GM18511 (cell line): ENCODE data around the gene OR12D3.
"Not testable (repeated sequence)": the region's sequence is repeated elsewhere in the genome, so short reads cannot be mapped to it uniquely, and the experiment has no call there.

Experiments used
- ATAC-seq: cut with Tn5 transposase; IDR thresholded peaks from one replicate; pipeline ENCODE4 v1.9.1; 2021; ENCODE audit warnings: mild to moderate bottlenecking, moderate library complexity; ENCODE audit not compliant: unreplicated experiment

The OR12D3 gene, protein sequence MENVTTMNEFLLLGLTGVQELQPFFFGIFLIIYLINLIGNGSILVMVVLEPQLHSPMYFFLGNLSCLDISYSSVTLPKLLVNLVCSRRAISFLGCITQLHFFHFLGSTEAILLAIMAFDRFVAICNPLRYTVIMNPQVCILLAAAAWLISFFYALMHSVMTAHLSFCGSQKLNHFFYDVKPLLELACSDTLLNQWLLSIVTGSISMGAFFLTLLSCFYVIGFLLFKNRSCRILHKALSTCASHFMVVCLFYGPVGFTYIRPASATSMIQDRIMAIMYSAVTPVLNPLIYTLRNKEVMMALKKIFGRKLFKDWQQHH

DNA sequence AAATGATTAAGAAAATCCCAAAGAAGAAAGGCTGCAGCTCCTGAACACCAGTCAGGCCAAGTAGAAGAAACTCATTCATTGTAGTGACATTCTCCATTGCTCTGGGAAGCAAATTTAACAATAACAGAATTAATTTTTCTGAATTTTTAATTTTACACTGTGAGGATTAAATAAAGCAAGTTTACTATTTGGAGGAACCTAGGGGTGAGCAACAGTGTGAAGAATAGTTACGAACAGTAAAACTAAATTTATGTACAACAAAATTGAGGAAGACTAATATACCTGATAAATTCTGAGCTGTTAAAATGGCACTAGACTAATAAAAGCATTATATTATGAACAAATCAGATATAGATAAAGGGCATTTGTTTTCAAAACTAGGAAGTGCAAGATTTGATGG, at the start of gene OR12D3:
OR12D3 (minus strand) TSS at position 101 of the 400 bp plus-strand sequence; CDS start at position 97, 4 bp downstream.
- no peak for ATAC-seq

DNA sequence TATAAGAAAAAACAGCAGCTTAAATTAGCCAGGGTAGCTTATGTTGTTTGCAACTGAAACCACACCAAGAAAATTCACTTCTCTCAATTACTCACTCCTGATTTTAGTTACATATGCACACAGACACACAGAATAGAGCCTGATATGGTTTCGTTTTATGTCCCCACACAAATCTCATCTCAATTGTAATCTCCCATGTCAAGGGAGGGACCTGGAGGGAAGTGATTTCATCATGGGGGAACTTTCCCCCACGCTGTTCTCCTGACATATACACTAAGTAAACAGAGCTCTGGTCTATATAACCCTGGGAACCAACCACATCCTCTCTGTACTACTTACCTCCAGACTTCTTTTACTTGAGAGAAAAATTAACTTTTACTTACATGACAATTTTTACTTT, 49.5 kb upstream of the OR12D3 start:
- no peak for ATAC-seq

DNA sequence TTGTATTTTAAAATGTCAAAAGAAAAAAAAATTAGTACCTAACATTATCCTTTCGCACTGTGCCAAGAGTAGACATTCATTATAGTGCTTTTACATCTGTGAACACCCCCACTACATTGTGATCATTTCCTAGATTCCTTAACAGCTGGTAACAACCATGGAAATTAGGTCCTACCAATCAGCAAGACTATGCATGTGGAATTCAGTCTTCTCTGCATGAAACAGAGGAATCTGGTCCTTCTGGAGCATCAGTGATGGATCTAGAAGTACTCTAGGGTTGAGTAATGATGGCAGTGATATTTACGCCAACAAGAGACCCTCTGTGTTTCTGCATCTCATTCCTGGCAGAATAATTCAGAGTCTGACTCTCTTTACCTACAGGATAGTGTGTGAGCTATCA, 49.1 kb upstream of the OR12D3 start:
- no peak for ATAC-seq

DNA sequence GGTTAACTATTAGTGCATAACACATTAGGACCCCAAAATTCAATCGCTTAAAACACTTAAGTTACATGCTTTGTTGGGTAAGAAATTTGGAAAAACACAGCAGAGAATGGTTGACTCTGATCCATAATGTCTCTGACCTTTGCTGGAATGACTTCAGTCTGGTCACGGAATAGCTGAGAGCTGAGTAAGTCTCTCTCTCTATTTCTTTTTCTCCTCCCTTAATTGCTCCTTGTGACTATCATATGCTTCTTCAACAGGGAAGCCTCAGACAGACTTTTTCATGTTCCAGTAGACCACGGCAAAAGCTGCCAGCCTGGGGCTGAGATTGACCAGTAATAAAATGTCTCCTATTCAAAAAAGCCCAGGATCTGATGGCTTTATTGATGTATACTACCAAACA, 44.4 kb upstream of the OR12D3 start:
- no peak for ATAC-seq

DNA sequence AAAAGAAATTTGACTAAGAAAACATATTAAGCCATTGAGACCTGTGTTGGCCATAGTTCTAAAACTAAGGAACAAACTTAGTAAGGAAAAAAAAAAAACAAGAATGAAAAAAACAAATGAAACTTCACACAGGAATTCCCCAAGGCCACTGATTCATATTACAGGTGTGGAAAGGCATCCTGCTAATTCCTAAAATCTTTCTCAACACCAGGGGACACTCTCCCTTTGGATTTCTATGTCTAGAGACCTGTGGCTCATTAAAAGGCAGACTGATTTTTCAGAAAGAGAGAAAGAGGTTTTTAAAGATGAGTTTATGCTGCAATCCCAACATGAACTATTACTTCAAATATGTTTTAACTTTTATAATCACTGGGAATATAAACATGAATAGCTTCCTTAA, 39.5 kb upstream of the OR12D3 start, which contains the start of gene OR12D1:
OR12D1 (plus strand) TSS at position 341 of the 400 bp plus-strand sequence.
- ATAC-seq = no peak

DNA sequence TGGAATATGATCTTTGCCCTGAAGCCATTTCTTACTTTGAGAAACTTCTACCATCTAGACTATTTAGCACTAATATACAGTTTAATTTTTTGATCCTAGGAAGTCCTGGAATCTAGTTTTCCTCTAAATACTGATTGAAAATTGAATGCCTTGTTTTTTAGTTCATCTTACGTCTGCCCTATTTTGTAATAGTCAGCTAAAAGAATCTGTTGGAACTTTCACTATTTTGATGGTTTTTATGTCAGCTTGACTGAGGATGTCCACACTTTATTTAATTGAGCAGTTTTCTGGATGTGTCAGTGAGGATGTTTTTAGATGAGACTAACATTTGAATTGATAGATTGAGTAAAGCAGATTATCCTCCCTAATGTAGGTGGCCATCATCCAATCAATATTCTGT, 28.7 kb upstream of the OR12D3 start:
- ATAC-seq = no peak

DNA sequence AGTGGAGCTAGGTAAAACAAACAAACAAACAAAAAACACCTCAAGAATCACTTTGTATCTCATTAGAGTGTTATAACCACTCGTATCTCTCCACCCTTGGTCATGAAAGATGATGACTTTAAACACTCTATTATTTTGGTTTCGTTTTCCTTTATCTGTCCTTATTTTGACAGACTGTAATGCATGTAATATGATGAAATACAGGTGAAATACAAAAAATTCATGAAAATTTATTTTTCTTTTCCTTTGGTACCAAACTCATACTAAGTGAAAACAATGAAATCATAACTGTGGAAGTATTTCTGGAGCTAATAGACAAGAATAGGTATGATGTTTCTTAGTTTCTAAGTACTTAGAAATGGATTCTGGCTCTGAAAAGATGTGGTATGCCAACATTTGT, 24.4 kb upstream of the OR12D3 start:
- ATAC-seq = no peak

DNA sequence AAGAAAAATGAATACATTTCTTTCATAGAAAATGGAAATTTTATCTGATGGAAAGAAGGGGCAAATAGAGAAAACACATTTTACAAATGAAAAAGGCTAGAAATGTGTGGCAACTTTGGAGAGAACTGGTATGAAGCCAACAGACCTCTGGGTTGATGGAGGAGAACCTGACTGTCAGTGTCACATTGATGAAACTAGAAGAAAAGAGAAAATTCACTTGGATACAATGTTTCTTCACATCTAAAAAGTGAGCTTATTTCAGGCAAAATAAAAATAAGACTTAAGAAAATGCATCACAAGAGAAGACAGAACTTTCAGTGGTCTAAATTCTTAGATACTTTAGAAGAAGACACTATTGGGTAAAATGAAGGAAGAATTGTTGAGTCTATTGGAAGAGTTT, 20.2 kb upstream of the OR12D3 start, which contains the start of gene OR12D2:
OR12D2 (plus strand) TSS at position 301 of the 400 bp plus-strand sequence. CDS start 1,069 bp downstream, outside the sequence.
- ATAC-seq = no peak

DNA sequence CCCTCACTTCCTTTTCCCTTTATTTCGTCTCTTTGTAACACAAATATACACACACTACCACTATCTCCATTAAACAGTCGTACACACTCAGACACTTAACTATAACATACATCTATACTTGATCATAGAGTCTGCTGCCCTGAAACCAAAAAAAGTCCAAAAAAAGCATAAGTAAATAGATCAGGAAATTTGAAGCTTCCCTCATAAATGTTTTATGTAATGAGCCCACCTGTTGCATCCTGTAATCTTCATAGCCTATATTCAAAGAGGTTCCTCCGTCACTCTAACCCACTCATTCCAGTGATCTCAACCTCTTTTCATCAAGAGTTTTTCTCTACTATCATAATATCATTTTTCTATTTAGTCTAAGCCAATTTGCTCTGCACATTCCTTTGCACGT, 13.4 kb upstream of the OR12D3 start:
- no peak for ATAC-seq

DNA sequence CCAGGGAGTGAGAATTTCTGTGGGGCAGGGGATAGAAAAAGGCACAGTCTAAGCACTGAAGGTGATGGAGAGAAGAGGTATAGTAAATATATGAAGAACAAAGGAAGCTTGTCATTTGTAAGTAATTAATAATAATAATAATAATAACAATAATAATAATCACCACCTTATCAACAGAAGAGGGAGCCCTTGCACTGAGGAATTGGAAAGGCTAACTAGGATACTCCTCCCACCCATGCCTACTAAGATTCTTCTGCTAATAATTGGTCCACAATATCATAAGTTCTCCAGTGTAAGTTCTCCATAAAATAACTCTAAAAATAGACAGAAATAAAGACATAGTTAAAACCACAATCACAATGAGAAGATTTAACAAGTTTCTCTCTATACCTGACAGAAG, 912 bp upstream of the OR12D3 start:
- ATAC-seq = no peak

DNA sequence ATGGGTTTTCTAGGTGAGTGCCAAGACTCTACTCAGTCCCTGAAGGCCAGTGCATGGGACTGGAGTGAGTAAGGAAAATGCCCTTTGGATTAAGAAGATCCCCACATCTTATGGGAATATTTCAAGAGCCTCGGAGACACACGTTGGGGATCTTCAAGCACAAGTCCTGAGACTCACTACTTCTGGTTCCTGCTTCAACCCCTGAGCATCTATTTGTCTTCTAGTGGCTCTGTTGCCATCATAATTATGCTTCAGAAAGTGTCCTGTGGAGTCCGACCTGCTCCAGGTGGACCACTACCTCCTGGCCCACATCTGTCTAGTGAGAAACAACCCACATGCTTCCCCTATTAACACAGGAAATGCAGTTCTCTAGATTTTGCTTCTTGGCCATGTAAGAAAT, 6.3 kb downstream of the OR12D3 start, which contains the start of gene OR5V1:
OR5V1 (minus strand) TSS at position 101 of the 400 bp plus-strand sequence. CDS start 12,670 bp downstream, outside the sequence.
- no peak for ATAC-seq

DNA sequence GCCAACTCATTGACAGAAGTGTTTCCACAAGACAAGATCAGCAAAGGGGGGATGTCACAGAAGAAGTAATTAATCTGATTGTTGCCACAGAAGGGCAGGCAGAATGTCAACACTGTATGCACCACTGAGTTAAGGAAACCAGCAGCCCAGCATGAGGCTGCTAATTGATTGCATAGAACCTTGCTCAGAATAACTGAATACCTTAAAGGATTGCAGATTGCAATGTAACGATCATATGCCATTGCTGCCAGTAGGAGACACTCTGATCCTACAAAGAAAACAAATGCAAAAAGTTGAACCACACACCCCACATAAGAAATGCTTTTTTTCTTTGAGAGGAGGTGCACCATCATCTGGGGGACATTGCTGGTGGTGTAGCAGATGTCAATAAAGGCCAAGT, 19.5 kb downstream of the OR12D3 start:
- no peak for ATAC-seq

DNA sequence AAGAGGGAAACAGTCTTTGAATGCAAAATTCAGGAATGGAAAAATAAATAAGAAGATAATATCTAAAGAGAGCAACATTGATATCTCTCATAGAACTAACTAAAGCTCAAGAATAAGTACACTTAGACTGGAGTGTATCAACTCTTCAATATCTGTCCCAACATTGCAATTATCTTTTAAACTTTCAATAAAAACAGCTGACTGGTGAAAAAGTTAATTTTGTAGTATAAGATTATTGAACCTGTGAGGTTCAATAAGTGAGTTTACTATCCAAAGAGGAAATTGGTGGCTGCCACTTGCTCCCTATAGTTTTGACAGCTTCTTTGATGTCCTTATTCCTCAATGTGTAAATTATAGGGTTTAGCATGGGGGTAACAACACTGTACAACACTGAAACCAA, 20.1 kb downstream of the OR12D3 start:
- no peak for ATAC-seq

DNA sequence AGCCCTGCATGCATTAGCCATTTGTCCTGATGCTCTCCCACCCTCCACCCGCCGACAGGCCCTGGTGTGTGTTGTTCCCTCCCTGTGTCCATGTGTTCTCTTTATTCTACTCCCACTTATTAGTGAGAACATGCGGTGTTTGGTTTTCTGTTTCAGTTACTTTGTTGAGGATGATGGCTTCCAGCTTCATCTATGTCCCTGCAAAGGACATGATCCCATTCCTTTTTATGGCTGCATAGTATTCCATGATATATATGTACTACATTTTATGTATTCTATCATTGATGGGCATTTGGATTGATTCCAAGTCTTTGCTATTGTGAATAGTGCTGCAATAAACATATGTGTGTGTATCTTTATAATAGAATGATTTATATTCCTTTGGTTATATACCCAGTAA, 25.7 kb downstream of the OR12D3 start:
- ATAC-seq = not testable (repeated sequence)

DNA sequence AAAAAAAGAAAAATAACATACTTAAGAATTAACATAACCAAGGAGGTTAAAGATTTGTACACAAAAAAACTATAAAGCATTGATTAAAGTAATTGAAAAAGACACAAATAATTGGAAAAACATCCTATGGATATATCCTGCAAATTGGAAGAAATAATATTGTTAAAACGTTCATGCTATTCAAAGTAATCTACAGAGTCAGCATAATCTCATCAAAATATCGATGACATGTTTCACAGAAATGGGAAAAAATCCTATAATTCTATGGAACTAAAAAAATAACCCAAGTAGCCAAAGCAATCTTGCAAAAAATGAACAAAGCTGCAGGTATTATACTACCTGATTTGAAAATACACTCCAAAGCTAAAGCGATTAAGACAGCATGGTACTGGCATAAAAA, 29.7 kb downstream of the OR12D3 start:
- no peak for ATAC-seq

DNA sequence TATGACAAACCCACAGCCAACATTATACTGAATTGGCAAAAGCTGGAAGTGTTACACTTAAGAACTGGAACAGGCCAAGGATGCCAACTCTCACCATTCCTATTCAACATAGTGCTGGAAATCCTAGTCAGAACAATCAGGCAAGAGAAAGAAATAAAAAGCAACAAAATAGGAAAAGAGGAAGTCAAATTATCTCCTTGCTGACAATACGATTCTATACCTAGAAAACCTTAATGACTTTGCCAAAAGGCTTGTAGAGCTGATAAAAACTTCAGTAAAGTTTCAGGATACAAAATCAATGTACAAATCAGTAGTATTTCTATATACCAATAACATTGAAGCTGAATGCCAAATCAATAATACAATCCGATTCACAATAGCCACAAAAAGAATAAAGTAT, 38.8 kb downstream of the OR12D3 start:
- no peak for ATAC-seq

DNA sequence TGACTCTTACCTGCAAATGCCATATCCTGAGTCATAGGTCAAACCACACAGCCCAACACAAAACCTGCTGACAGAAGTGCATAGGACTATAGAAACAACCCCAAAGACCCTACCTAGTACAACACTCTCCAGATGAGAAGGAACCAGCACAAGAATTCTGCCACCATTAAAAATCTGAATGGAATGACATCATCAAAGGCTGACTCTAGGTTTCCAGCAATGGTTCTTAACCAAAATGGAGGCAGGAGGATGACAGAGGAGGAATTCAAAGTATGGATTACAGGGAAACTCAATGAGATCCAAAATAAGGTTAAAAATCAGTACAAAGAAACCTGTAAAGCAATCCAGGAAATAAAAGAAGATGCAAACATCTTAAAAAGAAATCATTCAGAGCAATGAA, 42.4 kb downstream of the OR12D3 start:
- no peak for ATAC-seq

DNA sequence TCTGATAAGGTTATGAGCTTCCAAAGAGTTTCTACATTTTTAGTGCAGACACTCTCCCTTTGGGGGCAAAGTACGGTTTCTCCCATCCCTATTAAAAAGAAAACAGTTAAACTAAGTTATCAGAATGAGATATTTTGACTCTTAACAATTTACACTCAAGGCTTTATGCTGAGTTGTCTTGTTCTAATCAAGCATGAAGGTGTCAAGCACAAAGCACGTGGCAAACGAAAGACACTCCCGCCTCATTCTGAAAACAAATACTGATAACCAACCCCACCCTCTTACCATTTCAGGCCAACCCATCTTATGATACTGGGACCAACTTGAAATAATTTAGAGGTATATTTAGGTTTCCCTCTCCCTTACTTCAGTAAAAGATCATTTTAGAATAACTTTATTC, 49.3 kb downstream of the OR12D3 start:
- no peak for ATAC-seq
